Right forelimb (tissue), 1 donor: ENCODE results near the gene NTN3.

Source experiments
- DNase-seq: peaks from one replicate; pipeline ENCODE4 v3.0.0-alpha.2; 2018

The NTN3 gene

DNA sequence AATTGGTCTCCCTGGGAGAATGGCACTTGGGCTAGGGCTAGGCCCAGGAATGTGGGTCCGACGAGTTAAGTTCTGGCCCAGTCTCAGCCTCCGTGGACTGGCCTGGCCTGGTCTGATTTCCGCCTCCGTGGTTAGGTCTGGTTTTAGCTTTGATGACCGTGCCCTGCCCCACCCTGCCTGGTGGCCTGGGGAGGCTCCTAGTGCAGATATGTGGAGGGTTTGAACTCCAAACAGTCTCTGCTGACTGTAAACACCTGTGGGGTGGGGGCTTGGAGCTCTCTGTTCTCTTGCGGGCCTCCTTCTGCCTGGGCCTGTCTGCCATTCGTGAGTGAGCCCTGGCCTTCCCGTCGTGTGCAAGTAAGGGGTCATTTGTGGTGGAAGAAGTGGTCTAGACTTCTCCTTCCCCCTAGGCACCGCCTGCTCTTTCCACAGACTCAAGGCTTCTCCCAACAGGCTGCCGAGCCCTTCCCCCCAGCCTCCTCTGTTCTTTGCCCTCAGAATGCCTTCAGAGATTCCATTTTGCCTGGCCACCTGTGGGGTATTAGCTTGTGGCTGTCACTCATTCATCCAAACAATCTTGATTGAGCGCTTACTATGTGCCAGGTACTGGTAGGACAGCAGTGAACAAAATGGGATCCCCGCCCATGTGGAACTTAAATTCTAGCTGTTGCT lies 44.2 kb downstream of the NTN3 start:
- no peak for DNase-seq

GRCh38 chr16:2516391-2517240 lies 45.5 kb downstream of the NTN3 start:
- no peak for DNase-seq

GRCh38 chr16:2517954-2518605 lies 47.0 kb downstream of the NTN3 start:
- no peak for DNase-seq

- DNase-seq: no peak
Measured at GRCh38 chr16:2518823-2519710, 48.0 kb downstream of the NTN3 start.

- no peak for DNase-seq
Measured at GRCh38 chr16:2519711-2520080, 48.6 kb downstream of the NTN3 start.

- DNase-seq: peak; percentile 93
Measured at GRCh38 chr16:2520097-2520783, 49.1 kb downstream of the NTN3 start, which contains the start of gene AMDHD2. Gene AMDHD2, plus strand, starts transcription at chr16:2520371. Its CDS starts 88 bp downstream, at chr16:2520459.

DNA sequence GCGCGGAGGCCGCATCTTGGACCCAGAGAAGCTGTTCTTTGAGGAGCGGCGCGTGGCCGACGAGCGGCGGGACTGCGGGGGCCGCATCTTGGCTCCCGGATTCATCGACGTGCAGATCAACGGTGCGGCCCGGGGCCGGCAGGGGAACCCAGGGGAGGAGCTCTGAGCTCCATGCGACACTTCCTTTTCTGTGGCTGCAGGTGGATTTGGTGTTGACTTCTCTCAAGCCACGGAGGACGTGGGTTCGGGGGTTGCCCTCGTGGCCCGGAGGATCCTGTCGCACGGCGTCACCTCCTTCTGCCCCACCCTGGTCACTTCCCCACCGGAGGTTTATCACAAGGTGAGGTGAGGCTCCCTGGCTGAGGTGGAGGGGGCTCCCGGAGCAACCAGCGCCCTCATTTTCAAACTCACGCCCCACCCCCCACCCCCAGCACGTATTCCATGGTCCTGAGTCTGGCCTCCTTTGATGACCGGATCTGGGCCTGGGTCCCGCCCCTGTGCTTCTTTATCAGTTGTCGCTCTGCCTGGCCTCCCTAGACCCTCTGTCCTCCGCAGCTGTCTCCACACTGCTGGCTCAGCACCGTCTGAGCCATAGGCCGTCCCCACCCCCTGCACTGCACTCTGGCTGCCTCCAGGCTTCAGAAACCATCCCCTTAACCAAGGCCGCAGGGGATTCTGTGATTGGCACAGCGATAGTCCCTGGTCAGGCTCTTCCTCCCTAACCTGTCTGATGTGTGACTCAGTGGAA lies 49.9 kb downstream of the NTN3 start:
- no peak for DNase-seq
